ENCODE results near the gene LDAF1.
"Not testable (repeated sequence)": the region's sequence is repeated elsewhere in the genome, so short reads cannot be mapped to it uniquely, and the experiment has no call there.

LDAF1 gene

DNA sequence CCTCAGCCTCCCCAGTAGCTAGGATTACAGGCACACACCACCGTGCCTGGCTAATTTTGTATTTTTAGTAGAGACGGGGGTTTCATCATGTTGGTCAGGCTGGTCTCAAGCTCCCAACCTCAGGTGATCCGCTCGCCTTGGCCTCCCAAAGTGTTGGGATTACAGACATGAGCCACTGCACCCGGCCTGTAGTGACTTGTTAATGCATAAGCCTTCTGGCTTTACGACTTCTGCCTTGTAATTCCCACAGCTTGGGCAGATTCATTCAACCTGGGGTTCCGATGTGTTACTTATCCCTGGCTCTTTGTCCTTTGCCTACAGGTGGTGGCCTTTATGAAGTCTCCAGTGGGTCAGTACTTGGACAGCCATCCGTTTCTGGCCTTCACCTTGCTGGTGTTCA is 11.6 kb downstream of the LDAF1 start:
- H3K4me1 Mint-ChIP-seq (ENCODE audit: low read depth); H3K9me3 Mint-ChIP-seq; H3K4me3 Mint-ChIP-seq; H3K27me3 Mint-ChIP-seq; DNase-seq; H3K27ac Mint-ChIP-seq: not testable (repeated sequence)
- H3K36me3 Mint-ChIP-seq (ENCODE audit: low read depth): peaks cover 67% of the 10 kb centered on the region

DNA sequence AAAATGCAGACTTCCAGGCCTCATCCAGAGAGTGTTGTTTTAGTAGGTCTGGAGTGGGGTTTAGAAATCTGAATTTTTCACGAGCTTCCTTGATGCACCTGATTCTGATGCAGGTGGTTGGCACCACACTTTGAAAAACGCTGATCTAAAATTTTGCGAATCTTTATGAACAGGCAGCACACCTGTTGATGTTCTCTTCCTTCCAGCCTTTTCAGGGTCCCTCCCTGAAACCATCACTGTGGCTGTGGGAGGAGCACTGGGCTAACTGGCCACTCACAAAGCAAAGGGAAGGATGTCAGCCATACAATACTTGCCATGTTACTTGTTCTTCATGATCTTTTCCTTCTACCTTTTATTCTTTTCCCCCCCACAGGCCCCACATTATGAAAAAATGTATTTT is 14.2 kb downstream of the LDAF1 start:
- Mint-ChIP-seq H3K36me3 (ENCODE audit: low read depth) (peaks cover 69% of the 10 kb centered on the region), H3K9me3 (no peaks in the 10 kb centered on the region), H3K27ac (no peak overlapping the region), H3K4me1 (ENCODE audit: low read depth) (no peaks in the 10 kb centered on the region), H3K27me3 (no peaks in the 10 kb centered on the region), H3K4me3 (no peak overlapping the region)
- DNase-seq: no peak

DNA sequence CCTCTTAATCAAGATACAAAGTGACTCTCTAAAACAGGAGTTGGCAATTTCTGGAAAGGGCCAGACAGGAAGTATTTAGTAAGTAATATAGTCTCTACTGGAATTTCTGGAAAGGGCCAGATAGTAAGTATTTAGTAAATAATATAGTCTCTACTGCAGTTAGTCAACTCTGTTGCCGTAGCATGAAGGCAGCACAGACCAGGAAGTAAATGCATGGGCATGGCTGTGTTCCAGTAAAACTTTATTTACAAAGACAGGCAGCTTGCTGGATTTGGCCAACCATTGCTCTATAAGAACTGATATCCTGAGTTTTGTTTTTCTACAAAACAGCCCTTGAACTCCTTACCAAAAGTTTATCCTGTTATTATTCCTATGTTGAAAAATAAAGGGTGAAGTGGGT is 16.9 kb downstream of the LDAF1 start:
- H3K9me3 Mint-ChIP-seq: no peaks in the 10 kb centered on the region
- DNase-seq: no peak
- H3K27me3 Mint-ChIP-seq: no peaks in the 10 kb centered on the region
- H3K4me3 Mint-ChIP-seq: no peak overlapping the region
- no peaks in the 10 kb centered on the region for H3K4me1 Mint-ChIP-seq (ENCODE audit: low read depth)
- peaks cover 85% of the 10 kb centered on the region for H3K36me3 Mint-ChIP-seq (ENCODE audit: low read depth)
- no peak overlapping the region for H3K27ac Mint-ChIP-seq

DNA sequence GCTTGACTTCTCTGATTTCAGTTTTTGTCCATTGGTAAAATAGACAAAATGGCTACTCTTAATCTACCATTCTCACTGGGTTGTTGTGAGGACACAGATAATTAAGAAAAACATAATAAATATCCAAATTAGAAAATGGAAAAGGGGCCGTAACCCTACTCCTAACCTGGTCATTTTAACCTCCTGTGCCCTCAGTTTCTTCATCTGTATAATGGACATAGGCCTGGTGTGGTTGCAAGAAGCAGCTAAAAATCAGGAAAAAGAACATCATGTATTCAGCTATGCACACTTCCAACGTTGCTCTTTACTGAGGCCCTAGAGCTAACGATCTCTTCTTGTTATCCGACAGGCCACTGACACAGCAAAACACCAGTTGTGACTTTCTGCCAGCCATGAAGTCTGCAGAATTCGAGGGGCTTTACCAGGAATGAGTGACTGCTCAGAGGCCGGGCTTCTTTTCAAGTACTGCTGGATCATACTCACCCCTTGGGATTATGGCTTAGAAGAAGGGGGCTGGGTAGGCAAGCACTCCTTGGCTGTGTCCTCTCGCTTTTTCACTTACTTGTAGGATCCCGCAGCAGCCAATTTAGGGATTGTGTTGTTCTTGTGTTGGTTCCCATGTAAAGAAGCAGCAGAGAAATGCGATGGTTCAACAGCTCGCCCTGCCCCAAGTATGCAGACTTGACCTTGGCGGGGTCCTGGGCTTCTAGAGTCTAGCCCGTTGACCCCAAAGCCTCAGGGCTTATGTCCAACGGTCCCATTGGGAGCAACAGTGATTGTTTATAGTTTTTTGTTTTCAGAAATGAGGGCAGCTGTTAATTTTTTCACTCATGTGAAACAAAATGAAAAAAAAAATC is 20.9 kb downstream of the LDAF1 start:
- peaks cover 82% of the 10 kb centered on the region for H3K36me3 Mint-ChIP-seq (ENCODE audit: low read depth)
- peaks cover 2% of the 10 kb centered on the region for H3K4me1 Mint-ChIP-seq (ENCODE audit: low read depth)
- no peak overlapping the region for H3K4me3 Mint-ChIP-seq
- H3K27me3 Mint-ChIP-seq: no peaks in the 10 kb centered on the region
- H3K27ac Mint-ChIP-seq: no peak overlapping the region
- no peak for DNase-seq
- peaks cover 7% of the 10 kb centered on the region for H3K9me3 Mint-ChIP-seq

DNA sequence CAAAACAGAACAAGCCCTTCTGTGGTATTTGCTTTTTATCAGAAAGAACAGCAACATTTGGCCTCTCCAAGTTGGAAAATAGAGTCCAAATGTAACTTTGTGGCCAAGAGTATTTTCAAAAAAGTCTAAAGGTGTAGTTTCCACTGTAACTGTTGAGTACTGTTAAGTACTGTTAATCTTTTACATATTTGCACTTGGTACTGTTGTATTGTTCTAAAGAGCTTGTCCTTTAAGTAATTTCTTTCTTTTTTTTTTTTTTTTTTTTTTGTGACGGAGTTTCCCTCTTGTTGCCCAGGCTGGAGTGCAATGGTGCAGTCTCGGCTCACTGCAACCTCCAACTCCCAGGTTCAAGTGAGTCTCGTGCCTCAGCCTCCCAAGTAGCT is 21.5 kb downstream of the LDAF1 start:
- H3K27me3 Mint-ChIP-seq: no peaks in the 10 kb centered on the region
- no peak for DNase-seq
- H3K27ac Mint-ChIP-seq: no peak overlapping the region
- H3K4me3 Mint-ChIP-seq: no peak overlapping the region
- peaks cover 76% of the 10 kb centered on the region for H3K36me3 Mint-ChIP-seq (ENCODE audit: low read depth)
- peaks cover 7% of the 10 kb centered on the region for H3K9me3 Mint-ChIP-seq
- peaks cover 8% of the 10 kb centered on the region for H3K4me1 Mint-ChIP-seq (ENCODE audit: low read depth)

DNA sequence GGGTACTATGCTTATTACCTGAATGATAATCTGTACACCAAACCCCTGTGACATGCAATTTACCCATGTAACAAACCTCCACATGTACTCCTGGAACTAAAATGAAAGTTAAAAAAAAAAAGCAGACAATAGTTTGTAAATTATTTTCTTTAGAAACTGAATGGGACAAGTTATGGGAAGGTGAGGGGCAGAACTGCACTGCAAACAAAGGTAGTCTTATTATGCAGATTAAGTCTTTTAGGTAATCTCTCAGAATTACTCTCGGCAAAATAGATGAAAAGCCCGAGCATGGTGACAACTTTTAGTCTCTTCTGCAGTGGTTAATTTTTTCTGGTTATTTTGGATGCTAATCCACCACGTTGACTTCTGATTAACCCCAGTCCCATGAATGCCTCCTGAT is 25.5 kb downstream of the LDAF1 start:
- Mint-ChIP-seq H3K4me3 (no peak overlapping the region), H3K27ac (no peak overlapping the region), H3K9me3 (peaks cover 7% of the 10 kb centered on the region), H3K4me1 (ENCODE audit: low read depth) (peaks cover 32% of the 10 kb centered on the region), H3K36me3 (ENCODE audit: low read depth) (peaks cover 50% of the 10 kb centered on the region), H3K27me3 (peaks cover 3% of the 10 kb centered on the region)
- DNase-seq: no peak

DNA sequence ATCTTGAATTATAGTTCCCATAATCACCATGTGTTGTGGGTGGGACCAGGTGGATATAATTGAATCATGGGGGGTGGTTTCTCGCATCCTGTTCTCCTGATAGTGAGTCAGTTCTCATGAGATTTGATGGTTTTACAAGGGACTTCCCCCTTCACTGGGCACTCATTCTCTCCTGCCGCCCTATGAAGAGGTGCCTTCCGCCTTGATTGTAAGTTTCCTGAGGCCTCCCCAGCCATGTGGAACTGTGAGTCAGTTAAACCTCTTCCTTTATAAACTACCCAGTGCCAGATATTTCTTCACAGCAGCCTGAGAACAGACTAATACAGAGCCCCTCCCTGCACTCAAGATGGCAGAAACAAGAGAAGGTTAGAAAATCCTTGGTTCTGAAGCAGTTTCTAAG is 26.4 kb downstream of the LDAF1 start:
- peak overlapping the region; percentile 65 for H3K27ac Mint-ChIP-seq
- H3K4me1 Mint-ChIP-seq (ENCODE audit: low read depth): peaks cover 32% of the 10 kb centered on the region
- no peak overlapping the region for H3K4me3 Mint-ChIP-seq
- no peak for DNase-seq
- H3K36me3 Mint-ChIP-seq (ENCODE audit: low read depth): peaks cover 41% of the 10 kb centered on the region
- H3K9me3 Mint-ChIP-seq: peaks cover 7% of the 10 kb centered on the region
- peaks cover 3% of the 10 kb centered on the region for H3K27me3 Mint-ChIP-seq

DNA sequence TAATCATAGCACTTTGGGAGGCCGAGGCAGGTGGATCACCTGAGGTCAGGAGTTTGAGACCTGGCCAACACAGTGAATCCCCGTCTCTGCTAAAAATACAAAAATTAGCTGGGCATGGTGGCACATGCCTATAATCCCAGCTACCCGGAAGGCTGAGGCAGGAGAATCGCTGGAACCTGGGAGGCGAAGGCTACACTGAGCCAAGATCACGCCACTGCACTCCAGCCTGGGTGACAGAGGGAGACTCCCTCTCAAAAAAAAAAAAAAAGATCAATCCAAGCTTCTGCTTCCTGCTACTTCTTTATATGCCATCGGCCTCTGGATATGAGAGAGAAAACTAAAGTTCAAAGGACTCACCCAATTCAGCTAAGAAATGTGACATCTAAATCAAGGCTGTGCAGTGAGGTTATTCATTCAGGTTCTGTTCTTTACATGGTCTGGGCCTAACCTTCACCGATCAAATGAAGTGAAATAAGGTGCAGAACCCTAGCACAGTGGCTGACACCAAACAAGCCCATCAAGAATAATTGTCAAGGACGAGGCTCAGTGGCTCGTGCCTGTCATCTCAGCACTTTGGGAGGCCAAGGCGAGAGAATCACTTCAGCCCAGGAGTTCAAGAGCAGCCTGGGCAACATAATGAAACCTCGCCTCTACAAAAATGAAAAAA is 27.3 kb downstream of the LDAF1 start:
- H3K36me3 Mint-ChIP-seq (ENCODE audit: low read depth): peaks cover 32% of the 10 kb centered on the region
- H3K9me3 Mint-ChIP-seq: peaks cover 10% of the 10 kb centered on the region
- no peak overlapping the region for H3K27ac Mint-ChIP-seq
- DNase-seq: no peak
- H3K4me1 Mint-ChIP-seq (ENCODE audit: low read depth): peaks cover 32% of the 10 kb centered on the region
- H3K27me3 Mint-ChIP-seq: peaks cover 6% of the 10 kb centered on the region
- H3K4me3 Mint-ChIP-seq: no peak overlapping the region

DNA sequence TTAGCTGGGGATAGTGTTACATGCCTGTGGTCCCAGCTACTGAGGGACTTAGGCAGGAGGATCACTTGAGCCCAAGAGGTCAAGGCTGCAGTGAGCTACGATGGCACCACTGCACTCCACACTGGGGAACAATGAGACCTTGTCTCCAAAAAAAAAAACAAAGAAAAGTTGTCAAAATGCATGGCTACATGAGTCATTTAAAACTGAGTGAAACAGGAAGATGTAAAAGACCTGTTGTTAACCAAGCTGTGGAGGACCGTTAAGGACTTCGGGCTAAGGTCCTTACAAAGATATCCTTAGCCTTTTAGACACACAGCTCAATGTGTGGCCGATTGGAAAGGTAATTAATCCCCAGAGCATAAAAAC is 27.8 kb downstream of the LDAF1 start:
- no peak overlapping the region for H3K4me3 Mint-ChIP-seq
- peaks cover 27% of the 10 kb centered on the region for H3K36me3 Mint-ChIP-seq (ENCODE audit: low read depth)
- DNase-seq: no peak
- H3K4me1 Mint-ChIP-seq (ENCODE audit: low read depth): peaks cover 32% of the 10 kb centered on the region
- no peak overlapping the region for H3K27ac Mint-ChIP-seq
- H3K9me3 Mint-ChIP-seq: peaks cover 10% of the 10 kb centered on the region
- peaks cover 7% of the 10 kb centered on the region for H3K27me3 Mint-ChIP-seq

DNA sequence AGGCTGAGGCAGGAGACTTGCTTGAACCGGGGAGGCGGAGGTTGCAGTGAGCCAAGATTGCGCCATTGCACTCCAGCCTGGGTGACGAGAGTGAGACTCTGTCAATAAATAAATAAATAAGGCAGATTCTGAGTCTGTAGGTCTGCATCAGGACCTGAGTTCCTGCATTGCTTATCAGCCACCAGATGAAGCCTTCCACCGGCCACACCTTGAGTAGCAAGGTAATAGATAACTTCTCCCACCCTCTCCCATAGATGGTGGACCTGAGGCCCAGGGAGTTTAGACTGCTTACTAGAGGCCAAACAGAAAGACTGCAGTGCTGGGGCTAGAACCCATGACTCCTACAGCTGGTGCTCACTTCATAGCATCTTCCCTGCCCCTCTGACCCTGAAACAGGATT is 30.8 kb downstream of the LDAF1 start:
- peaks cover 4% of the 10 kb centered on the region for H3K36me3 Mint-ChIP-seq (ENCODE audit: low read depth)
- peaks cover 3% of the 10 kb centered on the region for H3K9me3 Mint-ChIP-seq
- H3K4me1 Mint-ChIP-seq (ENCODE audit: low read depth): peaks cover 32% of the 10 kb centered on the region
- no peak overlapping the region for H3K27ac Mint-ChIP-seq
- H3K27me3 Mint-ChIP-seq: peaks cover 18% of the 10 kb centered on the region
- H3K4me3 Mint-ChIP-seq: no peak overlapping the region
- no peak for DNase-seq

DNA sequence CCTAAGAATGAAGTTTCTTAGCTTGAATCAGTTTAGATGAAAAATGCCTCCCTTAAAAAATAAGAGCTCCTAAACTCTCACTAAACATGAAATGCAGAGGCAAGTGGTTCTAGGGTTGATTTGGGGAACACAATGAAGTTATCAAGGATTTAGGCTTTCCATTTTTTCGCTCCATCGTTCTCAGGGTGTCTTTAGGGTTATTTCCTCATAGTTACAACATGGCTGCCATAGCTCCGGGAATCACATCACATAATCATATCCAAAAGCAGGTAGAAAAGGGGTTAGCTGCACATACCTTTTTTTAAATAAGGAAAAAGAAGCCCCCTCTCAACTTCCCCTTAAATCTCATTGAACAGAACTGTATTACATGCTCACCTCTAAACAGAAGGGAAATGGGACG is 31.5 kb downstream of the LDAF1 start:
- Mint-ChIP-seq H3K27me3 (peaks cover 25% of the 10 kb centered on the region), H3K4me3 (no peak overlapping the region), H3K9me3 (peaks cover 3% of the 10 kb centered on the region), H3K36me3 (ENCODE audit: low read depth) (peaks cover 3% of the 10 kb centered on the region), H3K4me1 (ENCODE audit: low read depth) (peaks cover 32% of the 10 kb centered on the region), H3K27ac (no peak overlapping the region)
- no peak for DNase-seq

DNA sequence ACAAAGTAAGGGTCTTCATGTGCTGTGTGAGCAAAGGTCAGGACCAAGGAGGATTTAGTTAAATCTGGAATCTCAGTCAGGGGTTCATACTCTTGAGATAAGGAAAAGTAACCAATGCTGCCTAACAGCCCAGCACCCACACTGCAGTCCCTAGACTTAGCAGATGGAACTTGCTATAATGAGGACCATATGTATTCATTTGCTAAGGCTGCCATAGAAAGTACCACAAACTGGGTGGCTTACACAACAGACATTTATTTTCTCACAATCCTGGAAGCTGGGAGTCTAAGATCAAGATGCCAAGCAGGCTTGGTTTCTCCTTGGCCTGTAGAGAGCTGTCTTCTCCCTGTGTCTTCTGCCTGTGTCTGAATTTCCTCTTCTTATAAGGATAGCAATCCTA is 32.1 kb downstream of the LDAF1 start:
- peaks cover 30% of the 10 kb centered on the region for H3K27me3 Mint-ChIP-seq
- peaks cover 3% of the 10 kb centered on the region for H3K9me3 Mint-ChIP-seq
- H3K4me1 Mint-ChIP-seq (ENCODE audit: low read depth): peaks cover 29% of the 10 kb centered on the region
- peaks cover 3% of the 10 kb centered on the region for H3K36me3 Mint-ChIP-seq (ENCODE audit: low read depth)
- H3K4me3 Mint-ChIP-seq: no peak overlapping the region
- no peak for DNase-seq
- no peak overlapping the region for H3K27ac Mint-ChIP-seq

DNA sequence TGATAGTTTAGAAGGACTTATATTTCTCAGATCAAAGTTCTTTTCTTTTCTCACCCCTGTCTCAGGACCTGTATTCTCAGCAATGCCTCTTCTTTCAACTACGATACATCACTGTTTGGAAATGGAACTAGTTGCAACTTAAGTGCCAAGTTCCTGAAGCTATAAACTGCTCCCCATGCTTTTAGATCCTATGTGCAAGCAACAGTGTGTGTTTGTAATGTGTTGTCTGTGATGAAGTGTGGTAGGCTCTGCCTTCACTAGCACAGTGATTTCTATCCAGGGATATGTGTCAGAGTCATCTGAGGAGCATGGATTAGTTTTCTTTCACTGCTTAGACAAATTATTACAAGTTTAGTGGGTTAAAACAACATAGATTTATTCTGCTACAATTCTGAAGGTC is 34.5 kb downstream of the LDAF1 start:
- DNase-seq: no peak
- H3K4me1 Mint-ChIP-seq (ENCODE audit: low read depth): peaks cover 19% of the 10 kb centered on the region
- no peaks in the 10 kb centered on the region for H3K36me3 Mint-ChIP-seq (ENCODE audit: low read depth)
- peaks cover 38% of the 10 kb centered on the region for H3K27me3 Mint-ChIP-seq
- no peak overlapping the region for H3K4me3 Mint-ChIP-seq
- no peak overlapping the region for H3K27ac Mint-ChIP-seq
- peaks cover 3% of the 10 kb centered on the region for H3K9me3 Mint-ChIP-seq

DNA sequence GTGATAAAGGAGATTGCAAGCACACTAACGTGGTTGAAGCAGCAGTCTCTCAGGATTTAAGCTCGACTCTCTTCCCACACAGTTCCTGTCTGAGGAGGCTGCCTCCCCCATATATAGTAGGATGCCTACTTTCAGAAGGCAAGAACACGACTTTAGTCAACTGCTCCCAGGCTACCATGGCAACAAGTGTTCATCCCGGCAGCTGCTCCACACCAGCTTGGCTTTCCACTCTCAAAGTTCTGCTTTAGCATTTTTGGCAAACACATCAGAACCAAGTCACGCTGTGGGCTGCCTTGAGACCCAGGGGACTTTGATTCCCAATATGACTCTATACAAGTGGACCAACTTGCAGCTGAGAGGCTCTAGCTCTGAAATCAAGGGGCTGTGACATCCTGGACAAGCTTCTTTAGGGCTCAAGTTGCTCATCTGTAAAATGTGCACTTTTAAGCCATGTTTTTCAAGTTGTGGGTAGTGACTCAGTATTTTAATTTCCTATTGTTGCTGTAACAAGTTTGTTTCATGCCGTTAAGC is 36.4 kb downstream of the LDAF1 start:
- H3K9me3 Mint-ChIP-seq: peaks cover 3% of the 10 kb centered on the region
- no peak for DNase-seq
- H3K4me3 Mint-ChIP-seq: no peak overlapping the region
- H3K36me3 Mint-ChIP-seq (ENCODE audit: low read depth): no peaks in the 10 kb centered on the region
- peaks cover 11% of the 10 kb centered on the region for H3K4me1 Mint-ChIP-seq (ENCODE audit: low read depth)
- H3K27me3 Mint-ChIP-seq: peaks cover 44% of the 10 kb centered on the region
- no peak overlapping the region for H3K27ac Mint-ChIP-seq

DNA sequence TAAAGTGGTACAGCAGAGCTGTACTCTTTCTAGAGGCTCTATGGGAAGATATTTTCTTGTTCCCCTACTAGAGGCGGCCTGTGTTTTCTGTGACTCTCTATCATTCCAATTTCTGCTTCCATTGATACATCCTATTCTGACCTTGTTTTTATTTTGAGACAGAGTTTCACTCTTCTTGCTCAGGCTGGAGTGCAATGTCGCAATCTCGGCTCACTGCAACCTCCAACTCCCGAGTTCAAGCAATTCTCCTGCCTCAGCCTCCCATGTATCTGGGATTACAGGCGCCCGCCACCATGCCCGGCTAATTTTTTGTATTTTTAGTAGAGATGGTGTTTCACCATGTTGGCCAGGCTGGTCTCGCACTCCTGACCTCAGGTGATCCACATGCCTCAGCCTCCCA is 36.9 kb downstream of the LDAF1 start:
- H3K36me3 Mint-ChIP-seq (ENCODE audit: low read depth); H3K9me3 Mint-ChIP-seq; DNase-seq; H3K27ac Mint-ChIP-seq; H3K4me3 Mint-ChIP-seq: not testable (repeated sequence)
- Mint-ChIP-seq H3K27me3 (peaks cover 42% of the 10 kb centered on the region), H3K4me1 (ENCODE audit: low read depth) (peaks cover 11% of the 10 kb centered on the region)
